H1 (cell line): ENCODE data around the gene CKAP4. TPM values are rescaled to one million over a fixed set of nuclear protein-coding genes. Genes with fewer than 3 reads are reported as not detected.

Experiments
- CTCF ChIA-PET: fragments of 300-600 bp; sonication (Branson Sonifier 250); formaldehyde crosslinking; loops from one replicate; lab custom pipeline; 2021; ENCODE audit not compliant: partially characterized antibody; lab: Charles Lee
- POLR2A ChIA-PET: fragments of 300-600 bp; sonication (Branson Sonifier 250); formaldehyde crosslinking; loops from one replicate; lab custom pipeline; 2021; ENCODE audit warnings: inconsistent platforms; ENCODE audit not compliant: partially characterized antibody; lab: Charles Lee
- DNase-seq, 2 experiments: peaks; one replicate each; pipeline versions ENCODE4 v3.0.0 to v3.0.0-alpha.2; 2010 to 2022; ENCODE audit warnings: low spot score in 2 of 2, low read depth in 1 of 2, mixed read lengths in 1 of 2
- FAIRE-seq: peaks from 2 replicates; lab custom pipeline; 2011; peaks lifted over from hg19 to GRCh38; lab: Jason Lieb, UNC
- H2AFZ ChIP-seq: 2 replicates; pipeline ENCODE4 v1.8.1; 2012; ENCODE audit warnings: low read length, inconsistent platforms
- H2AK5ac ChIP-seq: 2 replicates; pipeline ENCODE4 v1.6.1; 2013; ENCODE audit warnings: low read depth, low read length
- H2BK120ac ChIP-seq: replicated peaks from 2 replicates; pipeline ENCODE3; 2013; ENCODE audit warnings: low read depth, low read length, inconsistent platforms
- H2BK12ac ChIP-seq: 2 replicates; pipeline ENCODE4 v1.6.1; 2013; ENCODE audit warnings: low read depth, low read length
- H2BK15ac ChIP-seq: 2 replicates; pipeline ENCODE4 v1.6.1; 2013; ENCODE audit warnings: low read length
- H2BK20ac ChIP-seq: 2 replicates; pipeline ENCODE4 v1.6.1; 2013; ENCODE audit warnings: low read length
- H2BK5ac ChIP-seq: 2 replicates; pipeline ENCODE4 v1.6.1; 2013; ENCODE audit warnings: low read depth, low read length
- H3K14ac ChIP-seq: 2 replicates; pipeline ENCODE4 v1.6.1; 2013; ENCODE audit warnings: inconsistent platforms; ENCODE audit not compliant: insufficient read length
- H3K18ac ChIP-seq: 2 replicates; pipeline ENCODE4 v1.6.1; 2013; ENCODE audit warnings: low read length; ENCODE audit errors: extremely low read depth
- H3K23ac ChIP-seq: 2 replicates; pipeline ENCODE4 v1.6.1; 2013; ENCODE audit warnings: inconsistent platforms; ENCODE audit not compliant: insufficient read length
- H3K23me2 ChIP-seq: 2 replicates; pipeline ENCODE4 v1.6.1; 2013; ENCODE audit warnings: low read depth, low read length
- H3K27ac ChIP-seq: 2 replicates; pipeline ENCODE4 v1.6.1; 2011; ENCODE audit warnings: low read depth, low read length, inconsistent platforms
- H3K27me3 ChIP-seq, 4 experiments: replicated peaks in 1 of 4; 1 replicate in 1 of 4; 2 replicates in 3 of 4; pipeline versions ENCODE4 v1.6.1 to v1.8.1; 2011 to 2013; ENCODE audit warnings: low read length in 3 of 4, mild to moderate bottlenecking in 3 of 4, inconsistent platforms in 2 of 4, mixed read lengths in 2 of 4, moderate library complexity in 1 of 4; ENCODE audit not compliant: control insufficient read depth in 3 of 4, insufficient read depth in 3 of 4; ENCODE audit errors: extremely low read depth in 1 of 4
- H3K36me3 ChIP-seq, 4 experiments: 2 replicates each; pipeline versions ENCODE4 v1.6.1 to v1.8.1; 2011 to 2013; ENCODE audit warnings: mild to moderate bottlenecking in 4 of 4, low read length in 3 of 4, moderate library complexity in 2 of 4, control low read depth in 1 of 4, inconsistent platforms in 1 of 4; ENCODE audit not compliant: insufficient read depth in 4 of 4, control insufficient read depth in 2 of 4
- H3K4ac ChIP-seq: replicated peaks from 2 replicates; pipeline ENCODE3; 2013; ENCODE audit warnings: low read length, low read depth, mixed read lengths, inconsistent platforms; ENCODE audit not compliant: insufficient read length
- H3K4me1 ChIP-seq, 4 experiments: replicated peaks in 1 of 4; 1 replicate in 1 of 4; 2 replicates in 3 of 4; pipeline versions ENCODE4 v1.6.1 to v1.8.1; 2011 to 2013; ENCODE audit warnings: low read length in 3 of 4, inconsistent platforms in 2 of 4, mixed read lengths in 1 of 4; ENCODE audit not compliant: insufficient read depth in 4 of 4, control insufficient read depth in 3 of 4
- H3K4me2 ChIP-seq, 2 experiments: 2 replicates each; pipeline versions ENCODE4 v1.6.1 to v1.8.1; 2011 to 2013; ENCODE audit warnings: low read depth in 2 of 2, low read length in 2 of 2, control low read depth in 1 of 2, inconsistent platforms in 1 of 2, mild to moderate bottlenecking in 1 of 2; ENCODE audit not compliant: insufficient read depth in 1 of 2
- H3K4me3 ChIP-seq, 4 experiments: fragments of 200-600, 300-600 bp in 1 of 4; sonication (generic), shearing (Covaris generic), sonication (Bioruptor Twin) in 1 of 4; 2 replicates each; pipeline versions ENCODE4 v1.5.1 to v1.8.1; 2011 to 2016; ENCODE audit warnings: low read length in 4 of 4, low read depth in 3 of 4, control low read depth in 2 of 4, inconsistent platforms in 2 of 4, mild to moderate bottlenecking in 2 of 4, mixed read lengths in 1 of 4, moderate library complexity in 1 of 4; ENCODE audit not compliant: insufficient read depth in 2 of 4; ENCODE audit errors: extremely low read depth in 1 of 4
- H3K56ac ChIP-seq: replicated peaks from 2 replicates; pipeline ENCODE3; 2013; ENCODE audit warnings: low read depth, mild to moderate bottlenecking, mixed read lengths, low read length, inconsistent platforms; ENCODE audit not compliant: insufficient read length
- H3K79me1 ChIP-seq: 2 replicates; pipeline ENCODE4 v1.6.1; 2013; ENCODE audit warnings: low read depth, low read length, control low read depth
- H3K79me2 ChIP-seq, 2 experiments: 2 replicates each; pipeline versions ENCODE4 v1.6.1 to v1.8.1; 2012 to 2013; ENCODE audit warnings: low read length in 2 of 2, mild to moderate bottlenecking in 2 of 2, inconsistent platforms in 1 of 2; ENCODE audit not compliant: insufficient read depth in 2 of 2, control insufficient read depth in 1 of 2
- H3K9ac ChIP-seq, 4 experiments: replicated peaks in 1 of 4; 1 replicate in 1 of 4; 2 replicates in 3 of 4; pipeline versions ENCODE4 v1.6.1 to v1.8.1; 2011 to 2013; ENCODE audit warnings: low read depth in 3 of 4, low read length in 3 of 4, control low read depth in 2 of 4, mild to moderate bottlenecking in 2 of 4, moderate library complexity in 2 of 4, inconsistent platforms in 1 of 4; ENCODE audit errors: extremely low read depth in 1 of 4
- H3K9me3 ChIP-seq, 2 experiments: 2 replicates each; pipeline versions ENCODE4 v1.6.1 to v1.8.1; 2012 to 2013; ENCODE audit warnings: mild to moderate bottlenecking in 2 of 2, moderate library complexity in 2 of 2, control low read depth in 1 of 2, inconsistent platforms in 1 of 2, low read depth in 1 of 2, low read length in 1 of 2, mixed read lengths in 1 of 2; ENCODE audit not compliant: insufficient read depth in 2 of 2
- H4K20me1 ChIP-seq, 2 experiments: replicated peaks in 1 of 2; 2 replicates each; pipeline versions ENCODE3 to v1.8.1; 2011 to 2013; ENCODE audit warnings: inconsistent platforms in 2 of 2, low read length in 2 of 2, mild to moderate bottlenecking in 1 of 2; ENCODE audit not compliant: insufficient read depth in 2 of 2, control insufficient read depth in 1 of 2
- H4K5ac ChIP-seq: 2 replicates; pipeline ENCODE4 v1.6.1; 2013; ENCODE audit warnings: low read length, low read depth, mixed read lengths, inconsistent platforms; ENCODE audit not compliant: insufficient read length
- H4K8ac ChIP-seq: 2 replicates; pipeline ENCODE4 v1.8.0; 2013; ENCODE audit warnings: mild to moderate bottlenecking, moderate library complexity, low read length, inconsistent platforms; ENCODE audit not compliant: insufficient read depth; ENCODE audit errors: extremely low read depth
- H4K91ac ChIP-seq: replicated peaks from 2 replicates; pipeline ENCODE3; 2013; ENCODE audit warnings: low read length, mixed read lengths, inconsistent platforms; ENCODE audit not compliant: insufficient read length
- CHD2 ChIP-seq: IDR thresholded peaks from 2 replicates; pipeline ENCODE4 v1.6.1; 2012; ENCODE audit warnings: low read length, improper control_type of control experiment
- EP300 ChIP-seq, 2 experiments: IDR thresholded peaks; 1 replicate in 1 of 2; 2 replicates in 1 of 2; pipeline ENCODE4 v1.6.1; 2011 to 2012; ENCODE audit warnings: low read depth in 2 of 2, low read length in 2 of 2, mild to moderate bottlenecking in 2 of 2, borderline replicate concordance in 1 of 2, inconsistent platforms in 1 of 2, moderate library complexity in 1 of 2
- FOSL1 ChIP-seq: IDR thresholded peaks from 2 replicates; pipeline ENCODE4 v1.6.1; 2011; ENCODE audit warnings: mild to moderate bottlenecking, low read depth, low read length, moderate library complexity; ENCODE audit not compliant: insufficient read depth
- KDM4A ChIP-seq: IDR thresholded peaks from one replicate; pipeline ENCODE4 v1.7.1; 2012; ENCODE audit warnings: low read depth, mild to moderate bottlenecking, moderate library complexity, low read length, inconsistent platforms; ENCODE audit not compliant: severe bottlenecking
- PHF8 ChIP-seq: fragments of 200-600 bp; sonication (generic); conservative IDR thresholded peaks from 2 replicates; pipeline ENCODE4 v1.7.1; 2012; ENCODE audit warnings: low read depth, mild to moderate bottlenecking, inconsistent platforms, low read length, moderate library complexity
- SAP30 ChIP-seq: fragments of 300-600 bp; sonication (generic); IDR thresholded peaks from 2 replicates; pipeline ENCODE4 v1.7.1; 2012; ENCODE audit warnings: low read length, moderate library complexity, mild to moderate bottlenecking, inconsistent platforms; ENCODE audit not compliant: insufficient read depth, insufficient replicate concordance
- TCF12 ChIP-seq: IDR thresholded peaks from 2 replicates; pipeline ENCODE4 v1.6.1; 2011; ENCODE audit warnings: low read depth, mild to moderate bottlenecking, low read length
- ZNF274 ChIP-seq: IDR thresholded peaks from 2 replicates; pipeline ENCODE4 v1.7.0; 2012; ENCODE audit warnings: low read length, borderline replicate concordance; ENCODE audit errors: extremely low read depth
- WGBS, 2 experiments: shearing (Covaris generic) in 1 of 2; methylation state at CpG; one replicate each; pipeline versions ENCODE4 v1.1.6 to v1.1.7; 2013 to 2015; ENCODE audit warnings: low lambda C conversion rate in 2 of 2, mixed read lengths in 2 of 2, inconsistent platforms in 1 of 2, low coverage in 1 of 2, missing lambda C conversion rate in 1 of 2; ENCODE audit not compliant: insufficient replicate concordance in 2 of 2, insufficient coverage in 1 of 2, insufficient read length in 1 of 2; ENCODE audit errors: extremely low coverage in 1 of 2, missing lambda C conversion rate in 1 of 2; 5-methylcytosine and 5-hydroxymethylcytosine counted together
- polyA plus RNA-seq, 7 experiments: library from polyadenylated mRNA; depleted of rRNA in 3 of 7; stranded (reverse) in 5 of 7; unstranded in 2 of 7; fragments of >200 nt in 5 of 7; fragments of 200-250 nt in 2 of 7; gene quantifications; 1 replicate in 5 of 7; 2 replicates in 1 of 7; 4 replicates in 1 of 7; pipeline versions ENCODE4 v1.2.1 to v1.2.3, GENCODE V29; 2011 to 2013; ENCODE audit warnings: missing spikeins in 2 of 7, mixed read lengths in 2 of 7
- total RNA-seq: library from RNA; stranded (reverse); fragmentation: NEBNext Ultra II Directional; extraction: Animal tissue kit (Norgen Biotek cat#: 25700); gene quantifications from 2 replicates; pipeline ENCODE4 v1.2.1, GENCODE V29; 2021

The CKAP4 gene
- total and polyA plus RNA-seq, 2 of the 8 experiments (the other 6 are each of a cell fraction or from before 2014, with no cell fraction given) = 35.8 to 80.7 TPM

DNA sequence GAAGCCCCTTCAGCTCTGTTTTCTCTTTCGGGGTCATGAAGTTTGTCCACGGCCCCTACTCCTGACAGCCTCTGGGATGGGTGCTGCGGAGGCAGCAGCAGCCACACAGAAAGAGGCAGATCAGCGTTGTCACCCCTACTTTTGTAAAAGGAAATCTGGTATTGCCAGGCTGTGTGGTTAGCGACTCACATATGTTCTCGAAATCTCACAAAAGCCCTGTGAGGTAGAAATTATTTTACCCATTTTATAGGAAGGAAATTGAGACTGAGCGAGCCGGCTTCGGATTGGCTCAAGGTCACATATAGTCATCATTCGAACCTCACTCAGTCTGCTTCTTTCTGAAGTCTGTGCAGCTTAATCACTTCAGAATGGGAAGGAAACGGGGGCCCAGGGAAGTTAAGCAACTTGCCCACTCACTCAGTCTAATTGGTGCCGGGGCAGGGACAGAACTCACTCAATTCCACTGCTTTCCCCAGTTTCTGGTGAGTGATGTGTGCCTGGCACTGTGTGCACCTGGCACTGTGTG, 1.1 kb upstream of the CKAP4 start:
- Histone ChIP-seq H2BK15ac (no peak overlapping the region), H2BK5ac (no peak overlapping the region), H3K23ac (no peak overlapping the region), H3K79me2 (peaks cover 0 to 21% of the 10 kb centered on the region in 2 experiments; a peak in 2 of 4 replicates), H4K5ac (peak overlapping the region; percentile 6), H2AK5ac (no peak overlapping the region), H3K4me1 (peaks cover 0 to 12% (median 4%) of the 10 kb centered on the region in 4 experiments; a peak in 4 of 7 replicates), H3K4me3 (peak overlapping the region; percentile 42 to 84 (median 72)), H4K8ac (no peak overlapping the region), H3K4me2 (peak overlapping the region; percentile 84 to 85), H3K79me1 (peaks cover 8% of the 10 kb centered on the region; the same call in 1 of the 2 replicates), H3K4ac (no peak overlapping the region), H3K9me3 (no peaks in the 10 kb centered on the region), H3K18ac (0 out of 2 replicates have a peak overlapping the region, but pooled peaks have one; percentile 53), H4K20me1 (peaks cover 5 to 8% of the 10 kb centered on the region in 2 experiments), H3K36me3 (no peaks in the 10 kb centered on the region), H4K91ac (no peak overlapping the region), H3K23me2 (peaks cover 12% of the 10 kb centered on the region), H3K56ac (no peak overlapping the region), H3K27ac (no peak overlapping the region; the same call in 1 of the 2 replicates), H2BK20ac (no peak overlapping the region), H2BK120ac (no peak overlapping the region), H2BK12ac (no peak overlapping the region), H3K14ac (no peak overlapping the region), H3K27me3 (no peaks in the 10 kb centered on the region), H3K9ac (peak overlapping the region in 3 of 4 experiments; percentile 45 to 70 (median 63); a peak in 5 of 7 replicates), H2AFZ (peak overlapping the region; percentile 56; the same call in 1 of the 2 replicates)
- DNase-seq = no peak
- TF ChIP-seq EP300 (IDR thresholded peaks at IDR 0.05; ENCODE audit: borderline replicate concordance in 1 of 2, low read depth in 2 of 2, low read length in 2 of 2) = no peak
- TF ChIP-seq SAP30 = peak; percentile 5
- TF ChIP-seq TCF12 = no peak
- TF ChIP-seq FOSL1 = no peak
- no peak for TF ChIP-seq CHD2
- TF ChIP-seq KDM4A = no peak
- no peak for TF ChIP-seq ZNF274
- TF ChIP-seq PHF8 = no peak
- ChIA-PET CTCF (interaction anchor here (0.7 to 1.2 kb wide), 3 partner anchors 21 to 99 kb away, joined by 3 read pairs; no protein-coding TSS in a partner anchor), POLR2A (interaction anchor here (0.8 to 1.3 kb wide), 4 partner anchors 9 to 1422 kb away, joined by 3 to 5 read pairs (median 3); no protein-coding TSS in a partner anchor)
- no peak for FAIRE-seq
- 54% methylated on average over 12 of the region's 12 CpGs; no CpG with 5 or more reads in 1 of the 2 experiments for WGBS, 2 experiments
